GM21717 (cell line): ENCODE measurements around the gene WNT3A.

ENCODE experiments used
- ATAC-seq: cut with Tn5 transposase; IDR thresholded peaks from one replicate; pipeline ENCODE4 v1.9.1; 2021; ENCODE audit warnings: mild to moderate bottlenecking, moderate library complexity; ENCODE audit not compliant: unreplicated experiment

The WNT3A gene

DNA sequence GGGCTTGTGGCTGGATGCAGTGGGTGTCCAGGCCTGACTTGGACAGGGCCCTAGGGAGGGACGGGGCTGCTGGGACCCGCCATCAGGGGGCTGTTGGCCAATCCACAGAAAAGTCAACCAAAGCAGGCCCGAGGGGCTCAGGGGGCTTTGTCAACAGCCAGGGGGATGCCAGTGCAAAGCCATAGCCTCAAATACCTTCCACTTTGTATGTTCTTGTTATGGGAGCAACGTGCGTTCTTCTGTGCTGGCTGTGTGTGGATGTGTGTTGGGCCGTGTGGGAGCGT lies 40.3 kb downstream of the WNT3A start:
- no peak for ATAC-seq

GRCh38 chr1:228048120-228048519 lies 41.3 kb downstream of the WNT3A start:
- ATAC-seq, result no peak

GRCh38 chr1:228048659-228049298 lies 42.0 kb downstream of the WNT3A start:
- ATAC-seq, result no peak

- ATAC-seq, result no peak
These were observed 43.9 kb downstream of the WNT3A start for GRCh38 chr1:228050571-228051231.

DNA sequence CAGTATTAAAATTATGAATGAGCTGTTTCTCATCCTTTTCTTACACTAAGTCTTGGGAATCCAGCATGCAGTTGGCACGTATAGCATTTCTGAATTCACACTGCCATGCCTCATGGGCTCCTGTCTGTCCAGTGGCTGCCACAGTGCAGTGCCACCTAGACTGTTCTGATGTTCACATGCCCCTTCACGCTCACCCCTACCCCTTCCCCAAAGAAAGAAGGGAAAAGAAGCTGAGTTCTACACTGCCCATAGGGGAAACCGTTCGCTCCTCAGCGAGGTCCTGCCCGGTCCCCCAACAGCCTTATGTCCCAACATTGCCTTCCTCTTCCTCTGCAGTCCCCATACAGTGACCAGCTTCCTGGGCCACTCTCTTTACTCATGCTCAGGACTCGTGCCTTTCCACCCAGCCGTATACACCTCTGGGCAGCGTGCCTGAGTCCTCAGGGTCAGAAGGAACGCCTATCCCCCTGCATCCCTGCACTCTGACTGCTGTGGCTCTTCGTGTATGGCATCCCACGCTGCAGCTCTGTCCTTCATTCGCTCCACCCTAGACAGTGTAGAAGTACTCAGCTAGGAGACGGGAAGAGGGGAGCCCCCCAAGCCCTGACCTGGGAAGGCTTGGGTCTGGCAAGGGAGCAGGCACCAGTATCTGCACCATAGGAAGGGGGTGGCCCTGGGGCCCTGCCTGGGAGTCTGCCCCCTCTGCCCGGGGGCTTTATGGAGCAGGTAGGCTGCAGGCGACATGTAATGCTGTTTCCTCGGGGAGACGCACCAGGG lies 51.6 kb downstream of the WNT3A start:
- ATAC-seq, result no peak

DNA sequence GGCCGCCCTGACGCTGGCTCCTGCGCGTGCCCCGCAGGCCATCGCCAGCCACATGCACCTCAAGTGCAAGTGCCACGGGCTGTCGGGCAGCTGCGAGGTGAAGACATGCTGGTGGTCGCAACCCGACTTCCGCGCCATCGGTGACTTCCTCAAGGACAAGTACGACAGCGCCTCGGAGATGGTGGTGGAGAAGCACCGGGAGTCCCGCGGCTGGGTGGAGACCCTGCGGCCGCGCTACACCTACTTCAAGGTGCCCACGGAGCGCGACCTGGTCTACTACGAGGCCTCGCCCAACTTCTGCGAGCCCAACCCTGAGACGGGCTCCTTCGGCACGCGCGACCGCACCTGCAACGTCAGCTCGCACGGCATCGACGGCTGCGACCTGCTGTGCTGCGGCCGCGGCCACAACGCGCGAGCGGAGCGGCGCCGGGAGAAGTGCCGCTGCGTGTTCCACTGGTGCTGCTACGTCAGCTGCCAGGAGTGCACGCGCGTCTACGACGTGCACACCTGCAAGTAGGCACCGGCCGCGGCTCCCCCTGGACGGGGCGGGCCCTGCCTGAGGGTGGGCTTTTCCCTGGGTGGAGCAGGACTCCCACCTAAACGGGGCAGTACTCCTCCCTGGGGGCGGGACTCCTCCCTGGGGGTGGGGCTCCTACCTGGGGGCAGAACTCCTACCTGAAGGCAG lies 52.3 kb downstream of the WNT3A start:
- ATAC-seq, result no peak

- no peak for ATAC-seq
These were observed 53.0 kb downstream of the WNT3A start for GRCh38 chr1:228059634-228060457.

DNA sequence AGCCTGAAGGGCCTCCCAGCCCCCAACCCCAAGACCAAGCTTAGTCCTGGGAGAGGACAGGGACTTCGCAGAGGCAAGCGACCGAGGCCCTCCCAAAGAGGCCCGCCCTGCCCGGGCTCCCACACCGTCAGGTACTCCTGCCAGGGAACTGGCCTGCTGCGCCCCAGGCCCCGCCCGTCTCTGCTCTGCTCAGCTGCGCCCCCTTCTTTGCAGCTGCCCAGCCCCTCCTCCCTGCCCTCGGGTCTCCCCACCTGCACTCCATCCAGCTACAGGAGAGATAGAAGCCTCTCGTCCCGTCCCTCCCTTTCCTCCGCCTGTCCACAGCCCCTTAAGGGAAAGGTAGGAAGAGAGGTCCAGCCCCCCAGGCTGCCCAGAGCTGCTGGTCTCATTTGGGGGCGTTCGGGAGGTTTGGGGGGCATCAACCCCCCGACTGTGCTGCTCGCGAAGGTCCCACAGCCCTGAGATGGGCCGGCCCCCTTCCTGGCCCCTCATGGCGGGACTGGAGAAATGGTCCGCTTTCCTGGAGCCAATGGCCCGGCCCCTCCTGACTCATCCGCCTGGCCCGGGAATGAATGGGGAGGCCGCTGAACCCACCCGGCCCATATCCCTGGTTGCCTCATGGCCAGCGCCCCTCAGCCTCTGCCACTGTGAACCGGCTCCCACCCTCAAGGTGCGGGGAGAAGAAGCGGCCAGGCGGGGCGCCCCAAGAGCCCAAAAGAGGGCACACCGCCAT lies 53.8 kb downstream of the WNT3A start:
- ATAC-seq, result no peak

- no peak for ATAC-seq
These were observed 54.8 kb downstream of the WNT3A start for GRCh38 chr1:228061411-228062084.

GRCh38 chr1:228062085-228062791 lies 55.4 kb downstream of the WNT3A start:
- ATAC-seq, result no peak

- ATAC-seq, result no peak
These were observed 56.0 kb downstream of the WNT3A start for GRCh38 chr1:228062812-228063211.

DNA sequence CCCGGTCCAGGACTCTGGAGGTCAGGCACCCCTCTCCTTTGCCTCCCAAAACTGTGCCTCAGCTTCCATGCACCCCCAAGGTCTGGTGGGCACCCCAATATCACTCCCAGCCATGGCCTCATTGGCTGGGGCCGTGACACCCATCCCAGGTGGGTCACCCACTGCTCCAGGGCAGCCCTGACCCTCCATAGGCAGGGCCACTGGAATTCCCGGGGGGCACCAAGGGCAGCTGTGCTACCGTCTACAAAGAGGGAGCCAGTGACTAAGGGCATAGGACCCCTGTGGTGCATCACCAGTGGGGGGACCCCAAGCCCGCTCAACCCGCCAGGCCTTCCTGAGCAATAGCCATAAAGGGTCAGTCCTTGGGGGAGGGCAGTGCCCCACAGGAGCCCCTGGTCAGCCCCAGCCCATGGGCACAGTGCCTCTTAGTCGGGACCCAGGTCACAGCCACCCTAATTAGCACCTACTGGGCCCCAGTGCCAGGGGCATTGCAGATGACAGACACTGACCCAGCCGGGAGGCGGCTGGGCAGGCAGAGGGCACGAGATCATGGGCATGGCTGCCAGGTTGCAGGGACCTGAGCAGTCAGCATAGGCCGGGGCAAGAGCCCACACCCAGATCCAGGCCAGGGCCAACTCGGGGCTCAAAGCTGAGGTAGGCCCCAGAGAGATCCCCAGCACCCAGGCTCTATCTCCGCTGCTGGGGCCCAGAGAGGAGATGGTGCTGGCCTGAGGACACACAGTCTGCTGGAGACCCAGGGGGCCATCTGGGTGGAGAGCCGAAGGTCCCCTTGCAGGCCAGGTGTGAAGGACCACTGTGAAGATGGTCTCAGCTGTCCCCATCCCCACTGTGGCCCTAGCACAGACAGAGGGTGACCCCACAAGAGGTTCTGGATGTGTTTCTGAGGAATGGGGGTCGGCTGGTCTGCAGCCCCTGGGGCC lies 56.7 kb downstream of the WNT3A start:
- no peak for ATAC-seq

GRCh38 chr1:228064296-228064695 lies 57.5 kb downstream of the WNT3A start:
- no peak for ATAC-seq

- ATAC-seq, result no peak
These were observed 58.1 kb downstream of the WNT3A start for GRCh38 chr1:228064741-228065542.

GRCh38 chr1:228065543-228066347 lies 58.9 kb downstream of the WNT3A start:
- ATAC-seq, result no peak

GRCh38 chr1:228066416-228066815 lies 59.6 kb downstream of the WNT3A start:
- ATAC-seq, result no peak
